HG03175 (cell line): ENCODE results near the gene COL4A1.

Experiments
- ATAC-seq: cut with Tn5 transposase; IDR thresholded peaks from one replicate; pipeline ENCODE4 v1.9.1; 2021; ENCODE audit warnings: mild to moderate bottlenecking, moderate library complexity; ENCODE audit not compliant: unreplicated experiment

The COL4A1 gene

GRCh38 chr13:110297766-110298504 is 9.0 kb downstream of the COL4A1 start:
- ATAC-seq: no peak

- no peak for ATAC-seq
These were observed 9.9 kb downstream of the COL4A1 start for GRCh38 chr13:110297011-110297410.

GRCh38 chr13:110294622-110295021 is 12.3 kb downstream of the COL4A1 start:
- ATAC-seq: no peak

GRCh38 chr13:110294146-110294545 is 12.8 kb downstream of the COL4A1 start:
- ATAC-seq: no peak

- ATAC-seq: no peak
These were observed 13.3 kb downstream of the COL4A1 start for GRCh38 chr13:110293649-110294048.

GRCh38 chr13:110293037-110293436 is 13.9 kb downstream of the COL4A1 start:
- ATAC-seq: no peak

GRCh38 chr13:110291286-110291685 is 15.7 kb downstream of the COL4A1 start:
- no peak for ATAC-seq

- no peak for ATAC-seq
These were observed 16.1 kb downstream of the COL4A1 start for GRCh38 chr13:110290826-110291225.

- ATAC-seq: no peak
These were observed 16.8 kb downstream of the COL4A1 start for GRCh38 chr13:110290153-110290552.

GRCh38 chr13:110289661-110290060 is 17.3 kb downstream of the COL4A1 start:
- ATAC-seq: no peak

- ATAC-seq: no peak
These were observed 17.8 kb downstream of the COL4A1 start for GRCh38 chr13:110289174-110289573.

- ATAC-seq: no peak
These were observed 19.8 kb downstream of the COL4A1 start for GRCh38 chr13:110286833-110287819.

GRCh38 chr13:110285991-110286832 is 20.7 kb downstream of the COL4A1 start:
- ATAC-seq: no peak

GRCh38 chr13:110284779-110285484 is 22.0 kb downstream of the COL4A1 start:
- ATAC-seq: no peak

- ATAC-seq: no peak
These were observed 23.0 kb downstream of the COL4A1 start for GRCh38 chr13:110283736-110284517.

GRCh38 chr13:110282316-110282841 is 24.6 kb downstream of the COL4A1 start:
- ATAC-seq: no peak

- no peak for ATAC-seq
These were observed 25.2 kb downstream of the COL4A1 start for GRCh38 chr13:110281736-110282135.

- no peak for ATAC-seq
These were observed 25.8 kb downstream of the COL4A1 start for GRCh38 chr13:110280985-110281688.
